ENCODE measurements around the gene L2HGDH.

Gene L2HGDH

GRCh38 chr14:50285861-50286260 lies 26.2 kb downstream of the L2HGDH start:
- DNase-seq = no peak

DNA sequence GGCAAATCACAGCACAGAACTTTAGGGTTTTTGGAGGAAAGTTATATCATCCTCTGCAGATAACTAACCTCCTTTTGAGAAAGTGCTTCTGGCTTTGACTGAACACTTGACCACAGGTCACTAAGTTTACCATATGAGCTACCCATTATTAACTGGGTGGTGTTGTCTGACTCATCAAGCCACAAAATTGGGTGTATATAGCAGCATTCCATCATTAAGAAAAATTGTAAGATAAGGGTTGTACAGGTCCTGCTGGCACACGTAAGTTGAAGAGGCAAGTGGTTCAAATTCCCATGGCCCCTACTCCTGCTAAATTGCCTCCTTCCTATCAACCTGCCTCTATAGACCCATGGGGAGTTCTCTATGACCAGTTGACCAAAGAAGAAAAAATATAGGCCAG lies 39.5 kb downstream of the L2HGDH start:
- DNase-seq = no peak

DNA sequence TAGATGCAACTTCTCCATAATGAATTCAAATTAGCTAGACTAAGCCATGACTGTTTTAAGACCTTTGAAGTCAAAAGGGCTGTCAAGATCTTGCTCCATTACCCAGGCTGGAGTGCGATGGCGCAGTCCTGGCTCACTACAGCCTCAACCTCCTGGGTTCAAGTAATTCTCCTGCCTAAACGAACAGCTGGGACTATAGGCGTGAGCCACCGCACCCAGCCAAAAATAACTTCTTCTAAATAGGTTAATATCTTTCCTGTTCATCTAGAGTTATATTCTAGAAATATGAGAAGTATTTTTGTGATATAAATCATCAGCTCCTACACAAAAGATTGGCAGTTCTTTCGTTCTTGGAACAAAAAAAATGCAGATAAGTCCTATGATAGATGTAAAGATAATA lies 41.1 kb downstream of the L2HGDH start:
- DNase-seq = no peak

GRCh38 chr14:50265029-50265428 lies 47.0 kb downstream of the L2HGDH start:
- no peak for DNase-seq

GRCh38 chr14:50263321-50263720 lies 48.7 kb downstream of the L2HGDH start:
- no peak for DNase-seq

- no peak for DNase-seq
These were observed 49.2 kb downstream of the L2HGDH start for GRCh38 chr14:50262865-50263264.

DNA sequence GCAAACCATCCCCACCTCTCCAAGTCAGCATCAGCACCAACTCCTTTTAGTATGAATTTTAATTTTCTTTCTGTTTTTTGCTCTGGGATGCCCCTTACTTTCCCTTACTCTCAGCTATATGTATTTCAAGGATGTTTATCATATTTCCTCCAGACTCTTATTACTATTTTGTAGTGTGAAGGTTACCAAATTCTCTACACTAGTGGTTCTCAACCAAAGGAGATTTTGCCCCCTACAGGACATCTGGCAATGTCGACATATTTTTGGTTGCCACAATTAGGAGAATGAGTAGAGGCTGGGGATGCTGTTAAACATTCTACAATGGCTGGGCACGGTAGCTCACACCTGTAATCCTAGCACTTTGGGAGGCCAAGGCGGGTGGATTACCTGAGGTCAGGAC lies 51.5 kb downstream of the L2HGDH start:
- peak; percentile 6 to 20 for DNase-seq

GRCh38 chr14:50260072-50260471 lies 52.0 kb downstream of the L2HGDH start:
- DNase-seq = no peak

GRCh38 chr14:50257732-50258131 lies 54.3 kb downstream of the L2HGDH start:
- no peak for DNase-seq

DNA sequence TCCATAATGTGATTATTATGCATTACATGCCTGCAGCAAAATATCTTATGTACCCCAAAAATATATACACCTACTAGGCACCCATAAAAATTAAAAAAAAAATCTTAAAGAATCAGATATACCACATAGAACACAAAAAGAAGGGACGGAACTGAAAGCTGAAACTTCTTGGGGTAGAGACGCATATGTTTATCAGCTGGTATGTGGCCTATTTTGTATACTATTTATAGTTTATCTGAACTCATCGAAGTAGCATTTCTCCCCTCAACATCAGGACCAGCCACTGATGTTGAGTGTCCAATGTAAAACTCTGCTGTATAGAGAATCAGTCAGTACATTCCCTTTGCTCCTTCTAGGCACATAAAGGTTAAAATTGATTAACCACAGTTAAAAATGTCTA lies 57.8 kb downstream of the L2HGDH start:
- no peak for DNase-seq

GRCh38 chr14:50249136-50249775 lies 62.8 kb downstream of the L2HGDH start:
- no peak for DNase-seq

DNA sequence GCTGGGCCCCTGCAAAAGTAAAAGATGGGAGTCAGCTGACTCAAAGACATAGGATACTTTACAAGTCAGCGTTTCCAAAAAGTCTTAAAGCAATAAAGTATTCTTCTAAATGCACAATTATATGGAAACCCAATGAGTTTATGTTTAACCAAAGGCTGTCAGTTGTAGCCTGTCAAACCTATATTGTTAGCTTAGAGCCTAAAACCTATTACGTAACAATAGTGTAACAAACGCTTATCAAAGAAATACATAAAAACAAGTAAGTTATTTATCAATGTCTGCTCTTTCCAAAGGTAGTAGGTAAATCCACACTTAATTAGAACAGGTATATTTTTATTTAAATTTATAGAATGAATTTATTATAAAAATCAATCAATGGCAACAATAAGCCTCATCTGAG lies 64.8 kb downstream of the L2HGDH start:
- DNase-seq = no peak

- no peak for DNase-seq
These were observed 69.3 kb downstream of the L2HGDH start for GRCh38 chr14:50242566-50243310.

GRCh38 chr14:50242096-50242495 lies 69.9 kb downstream of the L2HGDH start:
- DNase-seq = no peak

DNA sequence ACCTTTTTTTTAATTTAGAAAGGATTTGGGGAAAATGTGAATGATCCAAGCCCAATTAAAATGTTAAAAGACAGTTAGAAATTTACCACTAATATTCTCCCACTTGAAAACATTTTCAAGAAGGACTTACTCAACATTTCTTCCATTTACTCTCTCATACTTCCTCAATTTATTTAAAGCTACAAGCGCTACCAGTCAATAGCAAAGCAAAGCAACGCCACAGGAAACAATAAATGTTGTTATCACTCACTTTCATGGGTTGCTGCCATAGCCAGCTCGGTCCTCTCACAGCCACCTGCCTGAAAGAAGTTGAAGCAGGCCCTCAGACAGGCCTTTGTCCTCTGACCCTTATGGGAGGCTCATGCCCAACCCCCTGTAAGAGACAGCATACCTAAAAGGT lies 74.6 kb downstream of the L2HGDH start:
- no peak for DNase-seq

DNA sequence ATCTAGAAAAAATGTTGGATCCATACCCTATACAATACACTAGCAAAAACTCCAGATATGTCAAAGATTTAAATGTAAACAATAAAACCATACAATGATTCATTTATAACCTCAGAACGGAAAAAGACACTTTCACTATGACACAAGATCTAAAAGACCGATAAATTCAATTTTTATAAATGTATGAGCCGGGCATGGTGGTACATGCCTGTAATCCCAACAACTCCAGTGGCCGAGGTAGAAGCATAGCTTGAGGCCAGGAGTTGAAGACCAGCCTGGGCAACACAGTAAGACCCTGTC lies 78.1 kb downstream of the L2HGDH start:
- DNase-seq = no peak

- DNase-seq = peak; percentile 51 to 57
These were observed 78.7 kb downstream of the L2HGDH start for GRCh38 chr14:50233166-50233950.

GRCh38 chr14:50232276-50232642 lies 79.8 kb downstream of the L2HGDH start:
- peak; percentile 37 to 58 for DNase-seq

DNA sequence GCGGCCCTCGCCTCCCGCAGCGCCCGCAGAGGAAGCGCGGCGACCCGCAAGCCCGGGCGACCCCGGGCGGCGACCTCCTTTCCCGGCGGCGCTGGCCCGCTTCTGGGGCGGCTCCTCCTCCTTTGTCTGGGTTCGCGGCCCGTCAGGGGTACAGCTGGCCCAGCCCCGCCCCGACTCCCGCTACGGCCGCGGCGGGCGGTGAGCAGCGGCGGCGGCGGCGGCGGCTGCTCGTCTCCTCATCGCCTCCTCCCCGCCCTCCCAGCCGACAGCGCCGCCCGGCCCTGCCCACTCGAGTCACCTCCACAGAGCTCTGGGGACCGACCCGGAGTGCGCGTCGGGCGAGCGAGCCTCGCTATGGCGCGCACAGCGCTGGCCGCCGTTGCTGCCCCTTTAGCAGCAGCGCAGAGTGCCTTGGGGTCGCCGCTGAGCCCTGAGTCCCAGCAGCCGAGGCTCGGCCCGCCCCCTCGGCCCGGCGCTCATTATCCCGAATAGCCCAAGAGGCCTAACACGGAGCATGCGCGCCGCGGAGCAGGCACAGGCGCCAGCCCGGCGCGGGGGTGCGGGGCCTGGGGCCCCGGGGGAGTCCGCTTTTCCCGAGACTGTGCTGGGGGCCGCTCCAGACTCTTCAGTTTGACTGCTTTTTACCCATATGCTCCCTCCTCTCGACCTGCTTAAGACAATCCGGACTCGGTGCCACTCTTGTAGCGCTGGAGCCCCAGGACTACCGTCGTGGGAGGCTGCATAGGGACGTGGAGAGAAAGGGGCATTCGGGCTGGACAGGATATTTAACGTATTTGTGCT lies 80.4 kb downstream of the L2HGDH start, which contains the start of gene SOS2:
Gene SOS2, minus strand, starts transcription at position 104 of the 801 bp plus-strand sequence. CDS start 295 bp downstream, outside the sequence.
- peak; percentile 77 to 93 for DNase-seq

- peak; percentile 32 to 33 for DNase-seq
These were observed 81.1 kb downstream of the L2HGDH start for GRCh38 chr14:50230701-50231474.

DNA sequence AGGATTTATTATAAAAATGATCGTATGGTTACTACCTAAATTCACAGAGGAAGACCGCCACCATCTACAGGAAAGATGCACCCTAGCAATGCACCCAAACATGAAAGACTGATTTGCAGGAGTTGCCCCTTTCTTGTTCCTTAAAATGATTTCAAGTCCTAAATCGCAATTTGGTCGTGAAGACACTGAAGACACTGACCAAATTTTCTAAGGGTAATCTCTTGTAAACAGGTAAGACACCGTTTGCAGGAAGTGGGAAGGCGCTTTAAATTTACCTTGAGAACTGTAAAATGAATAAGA lies 81.7 kb downstream of the L2HGDH start:
- no peak for DNase-seq

- no peak for DNase-seq
These were observed 82.3 kb downstream of the L2HGDH start for GRCh38 chr14:50229681-50230080.

DNA sequence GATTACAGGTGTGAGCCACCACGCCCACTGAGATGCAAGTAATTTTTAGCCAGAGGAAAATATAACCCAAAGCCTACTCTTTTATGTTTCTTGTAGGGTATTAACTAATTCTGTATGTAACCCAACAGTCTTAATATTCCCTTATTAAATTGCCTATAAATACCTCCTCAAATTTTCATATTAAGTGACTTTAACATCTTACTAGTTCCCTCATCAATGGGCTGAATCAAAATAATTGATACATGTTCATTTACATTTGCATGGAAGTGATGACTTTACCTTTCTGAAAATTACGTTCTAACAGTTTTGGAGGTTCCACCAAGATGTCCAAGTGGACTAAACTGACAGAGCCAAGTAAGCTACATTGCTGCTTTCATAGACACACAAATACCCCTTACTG lies 83.7 kb downstream of the L2HGDH start:
- no peak for DNase-seq
